GF-D8 (cell line): ENCODE results near the gene CDH22.

Experiments
- DNase-seq: peaks from one replicate; lab custom pipeline; 2025; lab: John Stamatoyannopoulos, UW

The CDH22 gene

GRCh38 chr20:46195264-46196036 lies 112.8 kb downstream of the CDH22 start:
- DNase-seq, result no peak

- no peak for DNase-seq
These were observed 113.9 kb downstream of the CDH22 start for GRCh38 chr20:46194409-46194808.

GRCh38 chr20:46192376-46192944 lies 115.8 kb downstream of the CDH22 start:
- no peak for DNase-seq

- DNase-seq, result no peak
These were observed 116.7 kb downstream of the CDH22 start for GRCh38 chr20:46191611-46192010.

GRCh38 chr20:46191168-46191540 lies 117.1 kb downstream of the CDH22 start:
- DNase-seq, result no peak

- DNase-seq, result no peak
These were observed 117.7 kb downstream of the CDH22 start for GRCh38 chr20:46190478-46191167.

GRCh38 chr20:46188866-46189541 lies 119.3 kb downstream of the CDH22 start:
- DNase-seq, result no peak

GRCh38 chr20:46186210-46186609 lies 122.1 kb downstream of the CDH22 start:
- no peak for DNase-seq

GRCh38 chr20:46185353-46185752 lies 122.9 kb downstream of the CDH22 start:
- no peak for DNase-seq

GRCh38 chr20:46183768-46184167 lies 124.5 kb downstream of the CDH22 start:
- no peak for DNase-seq

GRCh38 chr20:46182276-46183200 lies 125.8 kb downstream of the CDH22 start:
- no peak for DNase-seq

- no peak for DNase-seq
These were observed 128.4 kb downstream of the CDH22 start for GRCh38 chr20:46179862-46180261.

- DNase-seq, result no peak
These were observed 129.4 kb downstream of the CDH22 start for GRCh38 chr20:46178891-46179290.

- no peak for DNase-seq
These were observed 130.5 kb downstream of the CDH22 start for GRCh38 chr20:46177768-46178167.

GRCh38 chr20:46176739-46177378 lies 131.4 kb downstream of the CDH22 start:
- no peak for DNase-seq

- no peak for DNase-seq
These were observed 133.2 kb downstream of the CDH22 start for GRCh38 chr20:46175127-46175494.

- no peak for DNase-seq
These were observed 133.7 kb downstream of the CDH22 start for GRCh38 chr20:46174469-46175126.

- no peak for DNase-seq
These were observed 134.4 kb downstream of the CDH22 start for GRCh38 chr20:46173652-46174468.

GRCh38 chr20:46172961-46173536 lies 135.2 kb downstream of the CDH22 start:
- no peak for DNase-seq
